ENCODE data around the gene CCDC136.

DNA sequence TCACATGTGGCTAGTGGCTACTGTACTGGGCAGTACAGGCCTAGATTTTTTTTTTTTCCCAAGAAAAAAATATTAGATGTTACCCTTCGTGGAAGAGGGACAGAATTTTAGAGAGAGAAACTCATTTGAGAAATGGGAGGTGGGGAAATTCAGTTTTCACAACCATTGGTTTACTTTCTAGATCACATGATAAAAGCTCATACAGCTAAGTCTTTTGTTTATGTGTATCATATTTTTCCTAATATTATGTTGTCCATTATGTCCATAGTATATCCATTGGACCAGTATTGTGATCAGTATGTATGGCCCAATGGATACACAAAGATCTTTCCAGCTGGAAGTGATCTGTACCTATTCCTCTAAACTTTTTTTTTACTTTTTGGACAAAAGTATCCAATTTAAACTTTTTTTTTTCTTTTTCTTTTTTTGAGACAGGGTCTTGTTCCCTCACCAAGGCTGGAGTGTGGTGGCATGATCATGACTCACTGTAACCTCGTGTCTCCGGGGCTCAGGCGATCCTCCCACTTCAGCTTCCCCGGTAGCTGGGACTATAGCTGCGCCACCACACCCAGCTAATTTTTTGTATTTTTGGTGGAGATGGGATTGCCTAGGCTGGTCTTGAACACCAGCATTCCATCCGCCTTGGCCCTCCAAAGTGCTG, 48.5 kb upstream of the CCDC136 start:
- TF ChIP-seq, protein P1, sequence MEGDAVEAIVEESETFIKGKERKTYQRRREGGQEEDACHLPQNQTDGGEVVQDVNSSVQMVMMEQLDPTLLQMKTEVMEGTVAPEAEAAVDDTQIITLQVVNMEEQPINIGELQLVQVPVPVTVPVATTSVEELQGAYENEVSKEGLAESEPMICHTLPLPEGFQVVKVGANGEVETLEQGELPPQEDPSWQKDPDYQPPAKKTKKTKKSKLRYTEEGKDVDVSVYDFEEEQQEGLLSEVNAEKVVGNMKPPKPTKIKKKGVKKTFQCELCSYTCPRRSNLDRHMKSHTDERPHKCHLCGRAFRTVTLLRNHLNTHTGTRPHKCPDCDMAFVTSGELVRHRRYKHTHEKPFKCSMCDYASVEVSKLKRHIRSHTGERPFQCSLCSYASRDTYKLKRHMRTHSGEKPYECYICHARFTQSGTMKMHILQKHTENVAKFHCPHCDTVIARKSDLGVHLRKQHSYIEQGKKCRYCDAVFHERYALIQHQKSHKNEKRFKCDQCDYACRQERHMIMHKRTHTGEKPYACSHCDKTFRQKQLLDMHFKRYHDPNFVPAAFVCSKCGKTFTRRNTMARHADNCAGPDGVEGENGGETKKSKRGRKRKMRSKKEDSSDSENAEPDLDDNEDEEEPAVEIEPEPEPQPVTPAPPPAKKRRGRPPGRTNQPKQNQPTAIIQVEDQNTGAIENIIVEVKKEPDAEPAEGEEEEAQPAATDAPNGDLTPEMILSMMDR (IDR thresholded peaks at IDR 0.05 in 4 of 5, conservative IDR thresholded peaks at IDR 0.05 in 1 of 5): no peak
- TF ChIP-seq POLR2A (IDR thresholded peaks at IDR 0.05): no peak
